Activated gamma-delta T cell treated with Interleukin-2 at 50 U/mL for 16 hours (primary cell): Measurements from ENCODE around the gene S100P.
A peak's percentile ranks its signal among the peaks of the same experiment; 100 is the strongest.

ENCODE experiments used
- DNase-seq: peaks from one replicate; pipeline ENCODE4 v3.0.0-alpha.2; 2020

Gene S100P

DNA sequence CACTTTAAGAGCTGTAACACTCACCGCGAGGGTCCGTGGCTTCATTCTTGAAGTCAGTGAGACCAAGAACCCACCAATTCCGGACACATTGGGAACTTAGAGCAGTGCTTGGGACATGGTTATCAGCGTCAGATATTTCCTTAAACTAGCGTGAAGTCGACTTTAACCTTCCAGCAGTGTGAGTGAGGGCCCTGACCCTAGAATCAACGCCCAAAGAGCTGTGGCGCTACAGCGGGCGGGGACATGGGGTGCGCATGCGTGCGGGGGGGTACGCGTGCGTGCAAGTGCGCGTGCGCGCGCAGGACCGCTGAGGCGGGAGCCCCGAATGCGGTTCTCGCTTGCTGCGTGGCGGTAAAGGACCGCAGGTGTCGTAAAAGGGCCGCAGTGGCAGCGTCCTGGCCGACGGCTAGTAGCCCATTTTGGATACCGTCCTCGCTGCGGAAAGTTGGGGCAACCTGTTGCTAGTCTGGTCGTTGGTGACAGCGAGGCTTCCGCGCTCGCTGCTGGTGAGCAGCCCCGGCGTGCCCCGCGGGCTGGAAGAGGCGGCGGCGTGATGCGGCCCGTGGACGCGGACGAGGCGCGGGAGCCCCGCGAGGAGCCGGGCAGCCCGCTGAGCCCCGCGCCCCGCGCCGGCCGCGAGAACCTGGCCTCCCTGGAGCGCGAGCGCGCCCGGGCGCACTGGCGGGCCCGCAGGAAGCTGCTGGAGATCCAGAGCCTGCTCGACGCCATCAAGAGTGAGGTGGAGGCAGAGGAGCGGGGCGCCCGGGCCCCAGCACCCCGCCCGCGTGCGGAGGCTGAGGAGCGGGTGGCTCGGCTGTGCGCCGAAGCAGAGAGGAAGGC, 19.8 kb upstream of the S100P start:
- DNase-seq: peak; percentile 91

DNA sequence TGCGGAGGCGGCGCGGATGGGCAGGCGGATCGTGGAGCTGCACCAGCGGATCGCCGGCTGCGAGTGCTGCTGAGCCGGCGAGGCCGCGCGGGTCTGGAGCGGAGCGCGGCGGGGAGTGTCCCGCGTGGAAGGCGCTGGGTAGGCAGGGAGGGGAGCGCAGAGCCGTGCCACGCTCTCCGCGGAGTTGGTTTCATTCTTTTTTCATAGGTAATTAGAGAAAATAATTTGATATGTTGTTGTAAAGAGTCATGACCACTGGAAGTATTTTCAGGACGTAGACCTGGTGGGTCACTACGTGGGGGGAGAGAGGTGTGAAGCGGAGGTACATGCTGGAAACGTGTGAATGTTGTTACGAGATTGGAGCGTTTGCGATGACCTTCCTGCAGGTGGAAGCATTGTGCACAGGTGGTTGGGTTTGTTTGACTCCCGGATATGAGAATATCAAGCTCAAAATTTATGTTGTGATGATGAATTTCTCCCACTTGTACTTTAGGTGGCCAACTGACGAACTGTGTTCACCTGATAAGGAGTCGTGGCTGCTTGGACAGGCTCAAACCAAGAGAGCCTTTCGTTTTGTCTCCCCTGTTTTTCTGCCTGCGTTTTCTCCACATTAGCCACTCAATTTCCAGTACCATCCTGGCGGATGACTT, 19.1 kb upstream of the S100P start:
- peak; percentile 65 for DNase-seq

DNA sequence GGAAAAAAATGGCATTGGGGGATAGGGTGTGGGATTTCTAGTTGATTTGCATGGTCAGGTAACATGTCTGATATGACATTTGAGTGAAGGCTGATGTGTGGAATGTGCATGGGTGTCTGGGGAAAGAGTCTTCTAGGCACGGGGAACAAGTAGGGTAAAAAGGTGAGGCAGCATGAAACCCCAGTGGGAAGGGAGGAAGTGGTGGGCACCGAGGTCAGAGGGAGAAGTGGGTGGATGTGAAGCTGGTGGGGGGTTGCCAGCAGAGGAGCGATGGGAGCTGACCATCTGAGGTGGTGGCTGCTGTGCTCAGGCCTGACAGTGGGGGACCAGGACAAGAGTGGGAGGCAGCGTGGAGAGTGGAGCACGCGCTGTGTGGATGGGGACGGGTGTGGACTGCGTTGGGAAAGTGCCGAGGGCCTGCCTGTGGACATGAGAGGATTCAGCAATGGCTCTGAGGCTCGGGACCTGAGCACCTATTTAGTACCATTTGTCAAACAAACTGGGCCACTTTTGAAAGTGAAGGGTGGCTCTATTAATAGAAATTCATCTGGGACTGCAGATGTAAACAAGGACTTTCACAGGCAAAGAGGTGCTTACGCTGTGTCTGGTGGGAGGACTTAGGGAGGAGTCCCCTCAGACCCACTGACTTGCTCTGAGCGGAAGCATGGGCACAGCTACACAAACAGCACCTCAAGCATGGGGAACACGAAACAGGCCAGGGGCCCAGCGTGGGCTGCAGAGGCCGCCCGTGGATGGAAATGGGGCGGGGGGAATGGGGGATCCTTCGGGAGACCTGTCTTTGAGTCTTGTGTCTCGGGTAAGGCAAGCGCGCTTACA, 16.7 kb upstream of the S100P start:
- no peak for DNase-seq

DNA sequence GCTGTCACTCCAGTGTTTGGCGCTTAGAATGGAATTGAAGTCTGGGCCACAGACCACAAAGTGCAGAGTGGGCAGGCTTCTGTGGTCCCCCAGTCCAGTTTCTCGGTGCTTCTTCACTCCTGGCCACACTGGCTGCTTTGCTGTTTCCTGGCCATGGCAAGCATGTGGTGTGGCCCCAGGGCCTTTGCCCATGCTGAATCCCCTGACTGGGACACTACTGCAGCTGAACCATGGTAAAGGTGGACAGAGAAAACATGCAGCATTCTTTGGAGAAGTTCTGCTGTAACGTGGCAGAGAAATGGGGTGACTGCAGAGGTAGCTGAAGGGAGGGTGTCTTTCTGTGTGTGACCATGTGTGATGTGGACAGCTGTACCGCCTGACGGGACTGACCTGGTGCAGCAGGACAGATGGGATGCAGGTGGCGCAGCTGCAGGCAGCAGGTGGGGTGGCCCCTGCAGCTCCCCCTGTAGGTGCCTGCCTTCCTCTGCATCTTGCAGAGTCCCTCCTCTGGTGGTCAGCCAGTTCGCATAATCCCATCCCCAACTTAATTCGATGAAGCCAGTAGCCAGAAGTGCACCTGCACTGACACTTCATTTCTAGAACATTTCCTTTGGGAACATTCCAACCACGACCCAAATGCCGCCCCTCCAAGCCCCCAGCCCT, 13.2 kb upstream of the S100P start:
- no peak for DNase-seq

DNA sequence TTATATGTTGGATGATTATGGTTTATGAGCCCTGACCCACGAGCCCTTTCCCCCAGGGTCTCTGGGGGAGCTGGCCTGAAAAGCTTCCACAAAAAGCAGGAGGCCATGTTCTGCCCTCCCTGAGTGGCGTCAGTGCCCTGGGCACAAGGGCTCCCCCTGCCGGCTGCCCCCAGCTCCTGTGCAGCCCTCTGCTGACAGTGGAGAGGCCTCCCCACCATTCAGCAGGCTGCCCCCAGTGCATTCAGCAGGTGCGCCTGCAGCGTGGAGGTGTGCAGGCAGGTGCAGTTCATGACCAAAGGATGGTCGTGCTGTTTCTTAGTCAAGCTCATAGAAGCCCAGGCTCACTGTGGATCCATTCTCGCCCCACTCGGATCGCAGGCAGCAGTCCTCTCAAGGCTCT, 12.5 kb upstream of the S100P start:
- no peak for DNase-seq

DNA sequence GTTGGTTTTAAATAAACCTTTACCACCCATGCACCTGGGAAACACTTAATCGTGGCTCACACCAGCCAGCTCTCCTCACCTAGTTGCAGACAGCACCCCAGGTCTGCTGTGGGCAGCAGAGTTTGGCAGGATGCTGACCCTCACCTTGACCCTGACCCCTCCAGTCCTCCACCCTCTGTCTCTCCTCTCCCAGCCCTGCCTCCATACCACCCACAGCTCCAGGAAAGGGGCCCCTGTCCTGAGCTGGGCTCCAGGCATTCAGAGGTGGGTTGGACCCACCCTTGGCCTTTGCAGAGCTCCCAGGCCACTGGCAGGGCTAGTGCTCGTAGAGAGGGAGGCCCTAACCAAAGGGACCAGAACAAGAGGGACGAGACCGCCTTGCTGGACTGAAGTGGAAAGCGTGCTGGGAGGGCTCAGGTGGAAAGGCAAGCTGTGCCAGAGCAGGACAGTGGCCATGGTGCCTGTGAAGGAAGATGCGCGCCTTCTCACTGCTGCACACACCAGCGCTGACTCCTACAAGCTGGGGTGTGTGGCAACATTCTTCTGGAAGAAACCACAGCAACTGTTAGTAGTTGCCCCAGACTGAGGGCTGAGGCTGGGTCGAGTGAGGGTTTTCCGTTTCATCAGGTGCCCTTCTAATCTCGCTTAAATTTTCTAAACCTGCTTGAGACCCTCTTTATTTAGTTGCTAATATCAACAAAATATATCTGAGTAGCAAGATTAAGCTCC, 10.7 kb upstream of the S100P start:
- no peak for DNase-seq

DNA sequence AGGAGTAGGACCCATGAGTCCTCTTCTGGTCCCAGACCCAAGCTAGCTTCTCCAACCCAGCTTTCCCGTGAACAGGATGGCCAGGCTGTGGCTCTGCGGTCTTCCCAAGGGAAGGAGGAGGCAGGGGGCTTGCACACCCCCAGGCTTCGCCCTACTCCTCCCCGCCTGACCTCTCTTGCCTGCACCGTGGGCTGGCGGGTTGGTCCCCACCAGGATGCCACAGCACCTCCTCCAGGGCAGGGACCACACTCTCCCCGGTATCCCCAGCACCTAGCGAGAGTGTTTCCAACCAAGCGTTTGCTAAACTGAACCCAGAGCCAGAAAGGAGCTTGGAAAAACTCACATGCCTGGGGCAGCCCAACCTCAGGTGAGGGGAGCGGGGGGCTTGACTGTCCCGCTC, 9.0 kb upstream of the S100P start:
- no peak for DNase-seq

DNA sequence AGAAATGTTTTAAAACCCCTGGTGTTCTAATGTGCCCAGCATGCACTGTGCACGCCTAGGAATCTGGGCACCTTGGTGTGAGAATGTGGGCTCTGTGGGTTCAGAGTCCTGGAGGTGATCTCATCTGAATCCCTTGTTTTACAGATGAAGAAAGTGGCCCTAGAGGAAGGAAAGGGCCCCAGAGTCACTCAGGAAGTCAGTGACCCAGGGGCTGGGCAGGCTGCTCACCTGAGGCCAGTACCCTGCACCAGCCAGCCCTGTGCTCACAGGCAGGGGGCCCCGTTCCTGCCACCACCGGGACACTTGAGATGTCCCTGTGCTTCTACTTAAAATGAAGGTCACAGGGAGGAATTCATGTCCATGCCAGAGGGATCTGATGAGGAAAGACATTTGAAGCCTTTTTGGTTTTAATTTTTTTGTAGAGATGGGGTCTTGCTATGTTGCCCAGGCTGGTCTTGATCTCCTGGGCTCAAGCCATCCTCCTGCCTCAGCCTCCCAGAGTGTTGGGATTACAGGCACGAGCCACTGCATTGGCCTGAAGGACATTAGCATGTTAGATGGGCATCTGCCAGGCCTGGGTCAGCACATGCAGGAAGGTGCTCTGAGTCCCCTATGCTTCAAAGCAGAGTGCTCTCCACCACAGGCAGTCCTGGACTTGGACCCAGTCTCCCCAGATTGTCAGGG, 7.4 kb upstream of the S100P start:
- DNase-seq: no peak

DNA sequence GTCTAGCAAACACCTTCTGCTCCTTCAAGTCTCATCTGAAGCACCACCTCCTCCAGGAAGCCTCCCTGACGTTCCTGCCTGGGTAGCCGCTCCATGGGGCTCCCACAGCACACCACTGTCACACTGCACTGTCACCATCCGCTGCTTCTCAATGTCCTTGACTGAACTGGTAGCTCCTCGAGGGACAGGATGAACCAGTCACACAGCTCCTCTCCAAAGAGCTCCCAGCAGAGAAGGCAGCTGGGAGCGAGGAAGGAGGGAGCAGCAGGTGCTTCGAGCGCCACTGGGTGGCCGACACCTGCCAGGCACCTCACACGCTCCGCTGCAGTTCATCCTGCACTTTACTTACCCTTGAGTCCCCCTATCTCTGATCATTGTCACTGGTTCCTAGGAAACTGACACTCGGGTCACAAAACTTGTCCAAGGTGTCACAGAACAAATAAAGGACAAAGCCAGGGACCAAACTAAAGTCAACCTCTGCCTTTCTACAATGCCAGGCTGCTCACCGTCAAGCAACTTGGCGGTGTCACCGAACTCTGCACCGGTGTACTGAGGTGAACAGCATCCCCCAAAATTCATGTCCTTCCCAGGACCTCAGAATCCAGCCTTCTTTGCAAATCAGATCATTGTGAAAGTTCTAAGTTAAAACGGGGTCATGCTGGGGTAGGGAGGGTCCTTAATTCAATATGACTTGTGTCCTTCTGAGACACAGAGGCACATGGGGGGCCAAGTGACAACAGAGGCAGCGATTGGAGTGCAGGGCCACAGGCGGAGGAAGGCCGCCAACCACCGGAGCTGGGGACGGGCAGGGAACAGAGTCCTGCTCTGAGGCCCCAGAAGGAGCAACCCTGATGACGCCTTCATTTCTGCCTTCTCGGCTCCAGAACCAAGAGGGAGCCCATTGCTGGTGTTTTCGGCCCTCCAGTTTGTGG, 5.5 kb upstream of the S100P start:
- no peak for DNase-seq

DNA sequence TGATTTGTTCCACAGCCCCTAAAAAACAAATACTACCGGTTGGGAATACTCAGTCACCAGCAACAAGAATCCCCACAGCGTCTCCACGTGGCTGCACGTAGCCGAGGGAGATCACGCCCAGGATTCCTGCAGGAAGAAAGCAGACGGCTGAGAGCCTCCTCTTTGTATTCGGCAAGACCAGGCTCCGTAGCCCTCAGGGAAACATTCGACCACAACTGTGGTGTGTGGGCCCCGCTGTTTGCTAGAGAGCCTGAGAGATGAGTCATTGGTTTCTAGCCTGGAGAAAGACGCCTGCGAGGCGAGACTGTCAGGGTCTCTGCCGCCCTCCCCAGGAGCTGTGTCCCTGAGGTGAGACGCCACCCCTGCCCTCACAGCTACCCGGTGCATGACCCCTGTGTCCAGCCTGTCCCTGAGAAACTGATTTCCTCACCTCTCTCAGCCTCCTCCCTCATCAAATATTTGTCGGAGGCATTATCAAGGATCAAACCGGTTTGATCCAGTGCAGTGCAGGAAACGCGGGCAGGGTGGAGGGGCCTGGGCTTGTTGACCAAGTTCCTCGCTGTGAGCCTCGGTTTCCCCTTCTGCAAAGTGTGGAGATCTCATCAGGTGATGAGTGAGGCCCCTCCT, 4.7 kb upstream of the S100P start:
- peak; percentile 79 for DNase-seq

DNA sequence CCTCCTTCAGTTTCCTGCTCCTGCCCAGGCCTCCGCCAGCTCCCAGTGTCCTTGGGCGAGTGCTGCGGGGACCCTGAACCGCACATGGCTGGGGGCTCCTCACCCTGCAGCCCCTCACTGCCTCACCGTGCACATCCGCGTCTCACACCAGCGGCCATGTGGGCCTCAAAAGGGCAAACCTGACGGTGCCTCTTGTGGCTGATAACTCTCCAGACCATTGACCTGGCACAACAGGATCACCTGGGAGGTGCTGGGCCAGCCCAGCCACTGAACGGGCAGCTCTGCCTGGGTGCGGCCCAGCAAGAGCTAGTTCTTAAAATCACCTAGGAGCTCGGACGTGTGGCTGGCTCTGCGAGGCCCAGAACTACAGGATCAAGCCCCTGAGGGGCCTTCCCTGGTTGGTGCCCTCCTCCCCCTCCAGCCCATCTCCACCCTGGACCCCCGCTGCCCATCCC, 4.1 kb upstream of the S100P start:
- DNase-seq: no peak

DNA sequence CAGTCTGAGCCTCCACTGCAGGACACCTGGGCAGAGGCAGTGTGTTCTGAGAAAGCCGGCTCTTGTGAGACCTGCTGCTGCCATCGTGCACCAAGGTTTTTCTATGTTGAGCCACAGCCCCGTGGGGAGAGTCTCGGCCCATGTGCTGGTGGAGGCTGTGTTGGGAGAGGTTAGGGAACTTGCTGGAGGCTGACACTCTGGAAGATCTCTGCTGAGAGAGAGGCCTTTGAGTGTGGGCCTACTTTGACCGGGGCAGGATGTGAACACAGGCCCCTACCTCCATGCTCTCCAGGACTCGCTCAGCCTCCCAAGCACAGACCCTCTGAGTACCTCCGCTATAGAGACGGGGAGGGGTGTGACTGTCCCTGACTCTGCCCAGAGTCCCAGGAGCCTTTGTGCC, 1.3 kb upstream of the S100P start:
- no peak for DNase-seq

DNA sequence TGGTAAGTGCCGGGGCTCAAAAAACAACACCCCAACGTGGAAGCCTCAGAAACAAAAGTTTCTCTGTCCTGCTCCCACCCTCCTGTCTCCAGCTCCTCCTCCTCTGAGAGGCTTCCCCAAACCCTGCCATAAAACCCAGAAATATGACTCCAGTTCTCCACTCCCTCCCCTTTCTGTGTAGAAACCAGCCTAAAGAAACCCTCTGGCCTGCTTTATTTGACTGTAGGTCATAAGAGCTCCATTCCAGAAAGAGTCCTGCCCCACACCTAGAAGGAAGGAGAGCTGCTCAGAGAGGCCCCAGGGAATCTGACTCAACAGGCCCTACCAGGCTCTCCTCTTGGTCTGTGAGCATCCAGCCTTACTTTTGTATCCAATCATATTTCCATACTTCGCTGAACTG, 872 bp upstream of the S100P start:
- no peak for DNase-seq

DNA sequence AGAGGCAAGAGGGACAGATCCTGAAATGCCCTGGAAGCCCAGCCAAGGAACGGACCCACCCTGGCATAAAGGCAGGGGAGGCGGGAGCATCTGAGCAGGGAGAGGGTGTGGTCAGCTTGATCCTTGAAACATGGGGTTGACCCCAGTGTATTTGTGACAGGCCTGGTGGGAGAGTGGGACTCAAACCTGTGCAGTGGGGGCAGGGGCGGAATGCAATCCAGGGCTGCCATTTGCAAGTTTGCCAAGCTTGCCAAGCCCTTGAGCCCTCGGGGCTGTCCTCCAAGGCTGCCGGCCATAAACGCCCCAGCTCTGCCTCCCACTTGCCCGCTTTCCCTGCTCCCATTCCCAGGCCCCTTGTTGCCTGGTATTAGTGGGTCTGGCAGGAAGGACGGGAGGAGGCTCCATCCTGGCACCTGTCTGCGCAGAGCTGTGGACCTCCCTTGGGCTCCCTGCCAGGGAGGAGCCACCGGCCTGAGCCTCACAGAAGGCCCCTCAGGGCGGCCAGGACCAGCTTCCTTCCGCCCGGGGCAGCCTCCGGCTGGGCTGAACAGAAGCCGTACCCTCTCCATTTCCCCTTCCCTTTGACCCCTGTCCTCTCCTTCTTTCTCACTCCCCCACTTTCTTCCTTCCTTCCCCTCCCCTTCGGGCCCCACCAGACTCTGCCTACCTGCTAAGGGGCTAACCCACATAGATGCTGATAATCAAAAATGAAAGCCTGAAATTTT, 661 bp downstream of the S100P start:
- no peak for DNase-seq

DNA sequence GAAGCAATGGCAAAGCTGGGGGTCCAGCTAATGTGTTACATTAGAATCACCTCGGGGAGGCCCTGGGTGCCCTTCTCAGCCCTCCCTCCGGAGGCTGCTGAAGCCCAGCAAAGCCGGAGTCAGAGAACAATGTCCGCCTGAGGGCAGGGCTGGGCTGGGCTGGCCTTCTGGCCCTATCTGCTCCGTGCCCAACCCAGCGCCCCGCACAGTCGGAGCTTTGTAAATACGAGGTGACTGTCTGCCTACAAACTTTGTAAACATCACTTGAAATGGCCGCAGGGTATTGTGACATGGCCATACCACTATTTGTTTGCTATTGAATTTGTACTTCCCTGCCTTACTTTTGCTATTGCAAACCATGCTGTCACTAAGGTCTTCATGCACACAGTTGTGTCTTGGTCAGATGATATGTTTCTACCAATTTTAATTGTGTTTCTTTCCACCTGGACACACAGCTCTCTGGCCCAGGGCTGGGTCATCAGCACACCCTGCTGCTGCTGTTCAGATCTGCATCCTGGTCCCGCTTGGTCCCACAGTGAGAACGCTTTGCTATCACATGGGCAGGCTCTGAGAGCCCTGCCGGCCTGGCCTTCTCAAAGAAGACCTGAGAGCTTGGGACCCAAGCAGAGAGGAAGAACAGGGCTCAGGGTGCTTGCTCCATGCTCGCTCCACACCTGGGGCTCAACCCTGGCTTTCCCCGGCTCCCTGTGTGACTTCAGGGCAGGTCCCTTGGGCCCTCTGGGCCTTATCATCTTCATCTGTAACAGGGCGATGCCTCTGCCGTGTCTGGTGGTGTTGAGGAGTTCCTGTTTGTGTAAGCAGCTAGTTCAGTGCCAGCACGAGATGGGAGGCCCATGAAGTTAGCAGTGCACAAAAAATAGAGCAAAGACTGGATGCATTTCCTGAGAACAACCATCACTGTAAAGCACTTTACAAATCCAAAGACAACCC, 2.3 kb downstream of the S100P start:
- peak; percentile 71 for DNase-seq

DNA sequence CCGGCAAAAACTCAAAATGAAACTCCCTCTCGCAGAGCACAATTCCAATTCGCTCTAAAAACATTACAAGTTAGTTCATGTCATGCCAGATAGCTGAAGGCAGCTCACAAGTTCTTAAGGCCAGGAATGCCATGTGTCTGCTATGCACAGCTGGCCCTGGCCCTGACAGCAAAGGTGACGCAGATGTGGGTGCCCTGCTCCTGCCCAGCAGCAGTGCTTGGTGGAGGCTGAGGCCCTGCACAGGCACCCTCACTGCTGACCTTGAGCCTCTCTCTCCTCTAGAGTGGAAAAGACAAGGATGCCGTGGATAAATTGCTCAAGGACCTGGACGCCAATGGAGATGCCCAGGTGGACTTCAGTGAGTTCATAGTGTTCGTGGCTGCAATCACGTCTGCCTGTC, 2.9 kb downstream of the S100P start:
- no peak for DNase-seq

DNA sequence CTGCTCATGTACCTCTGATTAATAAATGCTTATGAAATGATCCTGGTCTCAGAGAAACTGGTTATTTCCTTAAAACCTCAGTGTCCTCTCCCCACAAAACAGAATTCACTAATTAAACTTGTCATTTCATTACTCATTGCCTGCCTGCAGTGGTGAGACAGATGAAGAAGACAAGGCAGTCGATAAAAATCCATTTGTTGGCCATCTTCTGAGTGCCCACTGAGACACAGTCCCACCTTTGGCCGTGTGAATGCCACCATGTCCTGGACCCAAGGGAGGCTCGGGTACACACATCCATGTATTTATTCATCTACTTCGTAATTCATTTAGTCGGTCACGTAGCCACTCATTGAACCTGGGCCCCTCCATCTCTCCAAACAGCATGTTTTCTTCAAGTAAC, 3.5 kb downstream of the S100P start:
- no peak for DNase-seq

DNA sequence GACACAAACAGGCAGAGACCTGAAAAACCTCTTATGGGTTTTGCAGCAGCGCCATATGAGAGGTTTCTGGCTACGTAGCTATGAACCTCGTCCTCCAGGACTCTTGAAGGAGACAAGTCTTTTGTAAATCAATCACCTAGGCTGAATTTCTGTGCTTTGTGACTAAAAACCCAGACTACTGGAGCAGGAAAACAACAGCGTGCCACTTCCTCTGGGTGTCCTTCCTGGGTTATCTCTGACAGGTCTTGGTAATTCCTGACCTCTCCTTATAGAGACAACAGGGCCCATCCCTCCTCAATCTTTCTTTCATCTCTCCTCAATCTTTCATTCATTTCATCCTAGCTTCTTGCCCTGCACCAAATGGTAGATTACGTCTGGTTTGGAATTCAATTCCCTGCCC, 5.7 kb downstream of the S100P start:
- no peak for DNase-seq
